HepG2 (cell line): ENCODE results near the gene PASD1. TPM values are rescaled to one million over a fixed set of nuclear protein-coding genes. Genes with fewer than 3 reads are reported as not detected.

Experiments used
- ATAC-seq: fragments of 200-7000 bp; cut with Tn5 transposase; 3 replicates; pipeline ENCODE4 v1.9.1; 2020; ENCODE audit warnings: mild to moderate bottlenecking, moderate library complexity
- BruUV-seq: library from RNA; stranded (reverse); fragments of 400-500 nt; replicated peaks from 2 replicates; lab custom pipeline; 2021; lab: Mats Ljungman, UMichigan
- CTCF ChIA-PET: fragments of 300-600 bp; formaldehyde crosslinking; extraction: SDS; loops from one replicate; lab custom pipeline; 2021; ENCODE audit warnings: low total read pairs, inconsistent platforms, low intra/inter-chr PET ratio; lab: Yijun Ruan, JAX
- POLR2A ChIA-PET: fragments of 350-600 bp; sonication (Branson Sonifier 250); formaldehyde crosslinking; loops from one replicate; lab custom pipeline; 2020; ENCODE audit warnings: antibody characterized with exemption, inconsistent platforms; lab: Yijun Ruan, JAX
- DNase-seq: peaks from one replicate; pipeline ENCODE4 v3.0.0-alpha.2; 2015; ENCODE audit warnings: low spot score
- FAIRE-seq: peaks from 3 replicates; lab custom pipeline; 2011; peaks lifted over from hg19 to GRCh38; lab: Jason Lieb, UNC
- H2AFZ ChIP-seq: one replicate; pipeline ENCODE4 v1.6.1; 2011; ENCODE audit warnings: low read length, inconsistent platforms
- H3K27ac ChIP-seq: fragments of 300-600 bp; 3 replicates; pipeline ENCODE4 v1.8.0; 2011; ENCODE audit warnings: mixed run types, mild to moderate bottlenecking, mixed read lengths, low read length, inconsistent platforms; ENCODE audit not compliant: insufficient read depth; ENCODE audit errors: extremely low read length
- H3K27me3 ChIP-seq, 2 experiments: fragments of 200-600 bp in 1 of 2; 2 replicates in 1 of 2; 3 replicates in 1 of 2; pipeline versions ENCODE4 v1.6.0 to v1.8.0; 2011; ENCODE audit warnings: low read length in 2 of 2, mild to moderate bottlenecking in 2 of 2, moderate library complexity in 2 of 2, inconsistent platforms in 1 of 2; ENCODE audit not compliant: insufficient read depth in 2 of 2, control insufficient read depth in 1 of 2
- H3K36me3 ChIP-seq, 2 experiments: fragments of 200-600 bp in 1 of 2; replicated peaks in 1 of 2; 2 replicates in 1 of 2; 3 replicates in 1 of 2; pipeline versions ENCODE4 v1.5.1 to v1.8.0; 2011; ENCODE audit warnings: low read length in 2 of 2, inconsistent platforms in 1 of 2; ENCODE audit not compliant: insufficient read depth in 2 of 2, control insufficient read depth in 1 of 2
- H3K4me1 ChIP-seq: 2 replicates; pipeline ENCODE4 v1.5.1; 2012; ENCODE audit warnings: low read length, inconsistent platforms; ENCODE audit not compliant: insufficient read depth
- H3K4me2 ChIP-seq: 2 replicates; pipeline ENCODE4 v1.6.0; 2011; ENCODE audit warnings: low read depth, low read length, inconsistent platforms
- H3K4me3 ChIP-seq, 3 experiments: fragments of 200-600 bp in 1 of 3; sonication (generic), shearing (Covaris generic) in 1 of 3; replicated peaks in 1 of 3; 2 replicates each; pipeline ENCODE4 v1.5.1; 2011 to 2016; ENCODE audit warnings: low read length in 3 of 3, inconsistent platforms in 2 of 3, low read depth in 2 of 3, mild to moderate bottlenecking in 2 of 3, control low read depth in 1 of 3, mixed read lengths in 1 of 3; ENCODE audit not compliant: insufficient read depth in 1 of 3
- H3K79me2 ChIP-seq: one replicate; pipeline ENCODE4 v1.6.1; 2011; ENCODE audit warnings: low read length, inconsistent platforms; ENCODE audit not compliant: insufficient read depth
- H3K9ac ChIP-seq: 2 replicates; pipeline ENCODE4 v1.6.0; 2011; ENCODE audit warnings: mild to moderate bottlenecking, low read depth, low read length, inconsistent platforms; ENCODE audit not compliant: insufficient read depth
- H3K9me3 ChIP-seq: 2 replicates; pipeline ENCODE4 v1.5.1; 2012; ENCODE audit warnings: mild to moderate bottlenecking, low read length
- H4K20me1 ChIP-seq: 2 replicates; pipeline ENCODE4 v1.6.0; 2011; ENCODE audit warnings: inconsistent platforms, mild to moderate bottlenecking, low read length, moderate library complexity; ENCODE audit not compliant: insufficient read depth
- DRAP1 ChIP-seq: IDR thresholded peaks from 2 replicates; pipeline ENCODE4 v1.6.1; 2016; ENCODE audit warnings: missing genetic modification reagents, missing compliant biosample characterization
- ELF1 ChIP-seq: sonication (generic); formaldehyde crosslinking; IDR thresholded peaks from 2 replicates; pipeline ENCODE4 v1.4.0; 2020; ENCODE audit warnings: missing genetic modification reagents
- GATAD1 ChIP-seq: IDR thresholded peaks from 2 replicates; pipeline ENCODE4 v1.6.1; 2016; ENCODE audit warnings: missing genetic modification reagents, missing compliant biosample characterization
- HMG20B ChIP-seq: conservative IDR thresholded peaks from 2 replicates; pipeline ENCODE4 v1.6.1; 2016; ENCODE audit warnings: missing genetic modification reagents, missing compliant biosample characterization
- IRX3 ChIP-seq: sonication (generic); formaldehyde crosslinking; IDR thresholded peaks from 2 replicates; pipeline ENCODE4 v1.8.1; 2023; ENCODE audit warnings: mild to moderate bottlenecking, low read depth, missing genetic modification reagents, borderline replicate concordance
- ISL2 ChIP-seq: sonication (generic); formaldehyde crosslinking; IDR thresholded peaks from 2 replicates; pipeline ENCODE4 v1.5.0; 2020; ENCODE audit warnings: missing genetic modification reagents
- KDM4B ChIP-seq: sonication (generic); formaldehyde crosslinking; IDR thresholded peaks from 2 replicates; pipeline ENCODE4 v1.4.0; 2020; ENCODE audit warnings: missing genetic modification reagents
- MEIS1 ChIP-seq: sonication (generic); formaldehyde crosslinking; IDR thresholded peaks from 2 replicates; pipeline ENCODE4 v1.9.0; 2021; ENCODE audit warnings: mild to moderate bottlenecking, missing genetic modification reagents, moderate library complexity, borderline replicate concordance
- MZF1 ChIP-seq: sonication (generic); formaldehyde crosslinking; IDR thresholded peaks from 2 replicates; pipeline ENCODE4 v1.8.1; 2023; ENCODE audit warnings: mild to moderate bottlenecking, missing genetic modification reagents, borderline replicate concordance
- POGK ChIP-seq: sonication (generic); formaldehyde crosslinking; conservative IDR thresholded peaks from 2 replicates; pipeline ENCODE4 v1.8.0; 2022; ENCODE audit warnings: mild to moderate bottlenecking, moderate library complexity, missing genetic modification reagents
- SP2 ChIP-seq: sonication (generic); formaldehyde crosslinking; IDR thresholded peaks from 2 replicates; pipeline ENCODE4 v1.5.1; 2020; ENCODE audit warnings: mild to moderate bottlenecking, missing genetic modification reagents
- SSRP1 ChIP-seq: IDR thresholded peaks from 2 replicates; pipeline ENCODE4 v1.6.1; 2016; ENCODE audit warnings: control low read depth
- TARDBP ChIP-seq: sonication (generic); formaldehyde crosslinking; IDR thresholded peaks from 2 replicates; pipeline ENCODE4 v1.8.0; 2022; ENCODE audit warnings: mild to moderate bottlenecking, missing genetic modification reagents
- ZBTB7A ChIP-seq: sonication (generic); formaldehyde crosslinking; IDR thresholded peaks from 2 replicates; pipeline ENCODE4 v1.8.0; 2022; ENCODE audit warnings: mild to moderate bottlenecking, missing genetic modification reagents
- ZMYM2 ChIP-seq: sonication (generic); formaldehyde crosslinking; IDR thresholded peaks from 2 replicates; pipeline ENCODE4 v1.8.0; 2022; ENCODE audit warnings: mild to moderate bottlenecking, missing genetic modification reagents
- ZNF274 ChIP-seq: sonication (generic); formaldehyde crosslinking; IDR thresholded peaks from 2 replicates; pipeline ENCODE4 v1.5.1; 2020; ENCODE audit warnings: mild to moderate bottlenecking, missing genetic modification reagents
- WGBS: methylation state at CpG from one replicate; pipeline ENCODE4 v1.1.6; 2017; ENCODE audit warnings: low lambda C conversion rate; 5-methylcytosine and 5-hydroxymethylcytosine counted together
- in situ Hi-C: cut with HindIII; loops from 2 replicates; pipeline ENCODE4 v1.10.0; 2017; ENCODE audit warnings: low pct_unique_long_range_greater_than_20kb; ENCODE audit not compliant: extremely low pct_ligation_motif_present
- intact Hi-C: fragments of 100-400 bp; cut with micrococcal nuclease; formaldehyde crosslinking; loops from one replicate; pipeline ENCODE4 v1.10.0; 2022; ENCODE audit not compliant: unreplicated experiment
- polyA plus RNA-seq, 8 experiments: library from polyadenylated mRNA; depleted of rRNA in 3 of 8; stranded (reverse) in 7 of 8; unstranded in 1 of 8; fragments of >200 nt; fragmentation: Illumina TruSeq in 4 of 8; extraction: Trizol in 4 of 8; gene quantifications; 2 replicates each; pipeline versions ENCODE4 v1.2.1 to v1.2.3, GENCODE V29; 2011 to 2016; ENCODE audit warnings: low read depth in 4 of 8, missing spikeins in 1 of 8, mixed read lengths in 1 of 8; ENCODE audit not compliant: insufficient read depth in 1 of 8
- total RNA-seq, 5 experiments: library from RNA; depleted of rRNA; stranded (reverse); fragments of >200 nt; fragmentation: Illumina TruSeq; extraction: Trizol; gene quantifications; 2 replicates each; pipeline ENCODE4 v1.2.3, GENCODE V29; 2016; ENCODE audit warnings: low read depth in 1 of 5
- TF ChIP-seq, protein P1 (sequence below): IDR thresholded peaks from 2 replicates; pipeline ENCODE4 v1.6.1; 2016; ENCODE audit warnings: mild to moderate bottlenecking
- TF ChIP-seq, protein P2 (sequence below): sonication (generic); formaldehyde crosslinking; IDR thresholded peaks from 2 replicates; pipeline ENCODE4 v1.4.0; 2020; ENCODE audit warnings: missing genetic modification reagents

PASD1 gene
- total and polyA plus RNA-seq, 2 of the 13 experiments (the other 11 are each of a cell fraction or from before 2014, with no cell fraction given), result not detected

DNA sequence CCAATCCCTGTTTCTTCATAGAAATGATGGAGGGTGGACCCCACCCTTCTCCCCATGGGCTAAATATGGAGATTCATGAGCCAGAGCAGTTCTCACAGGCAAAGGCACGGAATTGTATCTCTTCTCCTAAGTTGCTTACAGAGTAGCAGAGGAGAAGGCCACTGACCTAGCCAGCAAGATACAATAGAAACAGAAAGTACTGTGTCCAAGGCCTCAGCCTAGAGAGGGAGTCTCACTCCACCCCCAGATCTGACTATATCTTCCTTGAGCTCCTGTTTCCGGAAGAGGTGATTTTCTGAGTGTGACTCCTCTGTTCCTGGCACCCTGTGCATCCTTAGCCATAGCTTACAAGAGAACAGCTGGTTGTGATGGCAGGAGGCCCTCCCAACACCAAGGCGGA lies 152.3 kb downstream of the PASD1 start, which contains the start of gene FATE1:
Gene FATE1 (plus strand): TSS at position 284 of the 400 bp plus-strand sequence. CDS start 85 bp downstream, at position 369.
- ATAC-seq (no peak), DNase-seq (no peak), FAIRE-seq (no peak)
- no peaks in the 10 kb centered on the region for H3K27me3 ChIP-seq
- intact Hi-C loops (no loop called here), in situ Hi-C loops (no loop called here)
- H2AFZ ChIP-seq, result no peak within 1 kb of the TSS
- WGBS, result 0% methylated on average over 2 of the region's 3 CpGs
- no peaks in the 10 kb centered on the region for H3K4me1 ChIP-seq
- CTCF ChIA-PET, result no interaction called here
- no peak within 1 kb of the TSS for H3K27ac ChIP-seq
- no peaks in the 10 kb centered on the region for H3K36me3 ChIP-seq
- no peak within 1 kb of the TSS for H3K4me2 ChIP-seq
- POLR2A ChIA-PET, result no interaction called here
- TF ChIP-seq ZBTB7A (CRISPR knock-in tag), result no peak
- no peak for TF ChIP-seq MZF1 (CRISPR knock-in tag)
- TF ChIP-seq KDM4B (CRISPR knock-in tag), result no peak
- no peak for TF ChIP-seq TARDBP (CRISPR knock-in tag)
- no peak for TF ChIP-seq DRAP1 (CRISPR knock-in tag)
- TF ChIP-seq SSRP1 (CRISPR knock-in tag), result no peak
- no peak for TF ChIP-seq ELF1 (CRISPR knock-in tag)
- TF ChIP-seq MEIS1 (CRISPR knock-in tag), result no peak
- TF ChIP-seq POGK, result no peak
- no peak for TF ChIP-seq ZMYM2 (CRISPR knock-in tag)
- no peak for TF ChIP-seq ZNF274 (CRISPR knock-in tag)
- TF ChIP-seq, protein P1, sequence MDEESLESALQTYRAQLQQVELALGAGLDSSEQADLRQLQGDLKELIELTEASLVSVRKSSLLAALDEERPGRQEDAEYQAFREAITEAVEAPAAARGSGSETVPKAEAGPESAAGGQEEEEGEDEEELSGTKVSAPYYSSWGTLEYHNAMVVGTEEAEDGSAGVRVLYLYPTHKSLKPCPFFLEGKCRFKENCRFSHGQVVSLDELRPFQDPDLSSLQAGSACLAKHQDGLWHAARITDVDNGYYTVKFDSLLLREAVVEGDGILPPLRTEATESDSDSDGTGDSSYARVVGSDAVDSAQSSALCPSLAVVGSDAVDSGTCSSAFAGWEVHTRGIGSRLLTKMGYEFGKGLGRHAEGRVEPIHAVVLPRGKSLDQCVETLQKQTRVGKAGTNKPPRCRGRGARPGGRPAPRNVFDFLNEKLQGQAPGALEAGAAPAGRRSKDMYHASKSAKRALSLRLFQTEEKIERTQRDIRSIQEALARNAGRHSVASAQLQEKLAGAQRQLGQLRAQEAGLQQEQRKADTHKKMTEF (CRISPR knock-in tag), result no peak
- TF ChIP-seq HMG20B, result no peak
- TF ChIP-seq, protein P2, sequence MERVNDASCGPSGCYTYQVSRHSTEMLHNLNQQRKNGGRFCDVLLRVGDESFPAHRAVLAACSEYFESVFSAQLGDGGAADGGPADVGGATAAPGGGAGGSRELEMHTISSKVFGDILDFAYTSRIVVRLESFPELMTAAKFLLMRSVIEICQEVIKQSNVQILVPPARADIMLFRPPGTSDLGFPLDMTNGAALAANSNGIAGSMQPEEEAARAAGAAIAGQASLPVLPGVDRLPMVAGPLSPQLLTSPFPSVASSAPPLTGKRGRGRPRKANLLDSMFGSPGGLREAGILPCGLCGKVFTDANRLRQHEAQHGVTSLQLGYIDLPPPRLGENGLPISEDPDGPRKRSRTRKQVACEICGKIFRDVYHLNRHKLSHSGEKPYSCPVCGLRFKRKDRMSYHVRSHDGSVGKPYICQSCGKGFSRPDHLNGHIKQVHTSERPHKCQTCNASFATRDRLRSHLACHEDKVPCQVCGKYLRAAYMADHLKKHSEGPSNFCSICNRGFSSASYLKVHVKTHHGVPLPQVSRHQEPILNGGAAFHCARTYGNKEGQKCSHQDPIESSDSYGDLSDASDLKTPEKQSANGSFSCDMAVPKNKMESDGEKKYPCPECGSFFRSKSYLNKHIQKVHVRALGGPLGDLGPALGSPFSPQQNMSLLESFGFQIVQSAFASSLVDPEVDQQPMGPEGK, result no peak
- TF ChIP-seq ISL2, result no peak
- no peak for TF ChIP-seq SP2
- no peak for TF ChIP-seq IRX3
- no peak for TF ChIP-seq GATAD1 (CRISPR knock-in tag)
- no peaks in the 10 kb centered on the region for H3K9me3 ChIP-seq
- no peak within 1 kb of the TSS for H3K4me3 ChIP-seq
- H3K79me2 ChIP-seq, result no peaks in the 10 kb centered on the region
- H3K9ac ChIP-seq, result no peak within 1 kb of the TSS
- no TSS peak for BruUV-seq
- no peaks in the 10 kb centered on the region for H4K20me1 ChIP-seq
